GM18517 (cell line): ENCODE data around the gene GNG7.
"Not testable (repeated sequence)": the region's sequence is repeated elsewhere in the genome, so short reads cannot be mapped to it uniquely, and the experiment has no call there.

Experiments used
- ATAC-seq: cut with Tn5 transposase; IDR thresholded peaks from one replicate; pipeline ENCODE4 v1.9.1; 2021; ENCODE audit warnings: mild to moderate bottlenecking, moderate library complexity; ENCODE audit not compliant: unreplicated experiment

The GNG7 gene

DNA sequence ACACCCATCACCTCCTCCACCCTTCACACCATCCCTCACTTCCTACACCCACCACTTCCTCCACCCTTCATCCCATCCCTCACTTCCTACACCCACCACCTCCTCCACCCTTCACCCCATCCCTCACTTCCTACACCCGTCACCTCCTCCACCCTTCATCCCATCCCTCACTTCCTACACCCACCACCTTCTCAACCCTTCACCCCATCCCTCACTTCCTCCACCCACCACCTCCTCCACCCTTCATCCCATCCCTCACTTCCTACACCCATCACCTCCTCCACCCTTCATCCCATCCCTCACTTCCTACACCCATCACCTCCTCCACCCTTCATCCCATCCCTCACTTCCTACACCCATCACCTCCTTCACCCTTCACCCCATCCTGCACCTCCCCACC lies 11.6 kb upstream of the GNG7 start:
- not testable (repeated sequence) for ATAC-seq

DNA sequence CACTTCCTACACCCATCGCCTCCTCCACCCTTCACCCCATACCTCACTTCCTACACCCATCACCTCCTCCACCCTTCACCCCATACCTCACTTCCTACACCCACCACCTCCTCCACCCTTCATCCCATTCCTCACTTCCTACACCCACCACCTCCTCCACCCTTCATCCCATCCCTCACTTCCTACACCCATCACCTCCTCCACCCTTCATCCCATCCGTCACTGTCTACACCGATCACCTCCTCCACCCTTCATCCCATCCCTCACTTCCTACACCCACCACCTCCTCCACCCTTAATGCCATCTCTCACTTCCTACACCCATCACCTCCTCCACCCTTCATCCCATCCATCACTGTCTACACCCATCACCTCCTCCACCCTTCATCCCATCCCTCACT lies 10.7 kb upstream of the GNG7 start:
- ATAC-seq: not testable (repeated sequence)

DNA sequence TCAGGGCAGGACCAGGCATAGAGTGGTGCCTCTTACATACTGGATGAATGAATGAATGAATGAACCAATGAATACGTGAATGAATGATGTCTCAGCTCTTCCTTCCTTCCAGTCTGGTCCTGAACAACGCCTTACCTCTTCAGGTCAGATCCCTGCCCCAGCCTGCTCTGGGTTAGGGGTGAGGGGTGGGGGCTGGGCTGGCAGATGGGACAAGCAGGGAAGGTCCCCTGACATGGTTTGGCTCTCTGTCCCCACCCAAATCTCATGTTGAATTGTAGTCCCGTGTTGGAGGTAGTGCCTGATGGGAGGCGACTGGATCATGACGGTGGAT lies 9.3 kb upstream of the GNG7 start:
- ATAC-seq: no peak

DNA sequence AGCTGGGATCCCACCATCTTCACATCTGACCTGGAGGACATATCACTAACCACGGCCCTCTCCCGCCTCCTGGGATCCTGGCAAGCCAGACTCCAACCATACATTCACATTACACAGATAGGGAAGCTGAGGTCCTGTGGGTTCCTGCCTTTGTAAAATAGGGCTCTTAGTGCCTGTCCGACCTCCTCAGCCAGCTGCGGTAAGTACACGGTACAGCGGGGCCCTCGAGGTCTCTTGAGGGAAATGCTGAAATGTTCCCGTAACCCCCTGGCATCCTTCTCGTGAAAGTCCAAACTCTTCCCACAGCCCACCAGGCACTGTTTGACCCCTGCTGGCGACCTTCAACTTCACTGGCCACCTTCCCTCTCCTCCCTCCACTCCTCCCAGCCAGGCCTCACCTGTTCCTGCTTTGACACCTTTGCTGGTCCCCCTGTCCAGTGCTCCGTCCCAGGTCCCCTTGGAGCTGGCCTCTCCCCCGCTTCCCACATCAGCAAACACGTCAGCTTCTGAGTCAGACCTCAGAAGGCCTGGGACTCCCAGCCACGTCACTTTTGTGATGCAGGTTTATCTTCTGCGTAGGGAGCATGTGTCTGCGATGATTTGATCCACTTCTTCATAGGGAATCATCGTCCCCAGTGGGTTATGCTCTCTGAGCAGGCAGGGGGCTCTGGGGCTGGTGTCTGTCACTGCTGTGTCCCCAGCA lies 8.8 kb upstream of the GNG7 start:
- ATAC-seq: no peak

DNA sequence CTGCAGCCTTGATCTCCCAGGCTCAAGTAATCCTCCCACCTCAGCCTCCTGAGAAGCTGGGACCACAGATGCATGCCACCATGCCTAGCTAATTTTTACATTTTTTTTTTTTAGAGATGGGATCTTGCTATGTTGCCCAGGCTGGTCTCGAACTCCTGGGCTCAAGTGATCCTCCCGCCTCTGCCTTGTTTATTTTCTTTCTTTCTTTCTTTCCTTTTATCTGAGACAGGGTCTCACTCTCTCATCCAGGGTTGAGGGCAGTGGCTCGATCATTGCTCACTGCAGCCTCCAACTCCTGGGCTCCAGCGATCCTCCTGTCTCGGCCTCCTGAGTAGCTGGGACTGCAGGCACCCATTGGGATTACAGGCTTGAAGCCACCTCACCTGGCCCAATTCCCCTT lies 3.8 kb upstream of the GNG7 start:
- no peak for ATAC-seq

DNA sequence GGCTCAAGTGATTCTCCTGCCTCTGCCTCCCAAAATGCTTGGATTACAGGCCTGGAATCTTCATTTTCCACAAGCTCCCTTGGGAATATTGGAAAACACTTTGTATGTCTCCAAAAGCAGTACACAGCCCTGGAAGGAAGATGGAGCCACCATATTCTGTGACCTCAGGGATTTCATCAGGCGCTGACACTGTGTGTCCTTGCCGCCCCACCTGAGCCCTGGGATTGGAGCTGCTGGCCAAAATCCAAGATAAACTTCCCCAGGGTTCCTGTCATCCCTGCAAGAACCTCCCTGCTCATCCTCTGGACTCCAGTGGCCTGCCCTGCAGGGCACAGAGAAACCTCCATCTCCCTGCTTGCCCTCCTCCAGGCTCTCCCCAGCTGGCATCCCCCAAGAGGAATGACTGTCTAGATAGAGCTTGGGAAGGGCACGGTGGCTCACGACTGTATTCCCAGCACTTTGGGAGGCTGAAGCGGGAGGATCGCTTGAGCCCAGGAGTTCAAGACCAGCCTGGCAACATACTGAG lies 1.3 kb upstream of the GNG7 start:
- no peak for ATAC-seq

DNA sequence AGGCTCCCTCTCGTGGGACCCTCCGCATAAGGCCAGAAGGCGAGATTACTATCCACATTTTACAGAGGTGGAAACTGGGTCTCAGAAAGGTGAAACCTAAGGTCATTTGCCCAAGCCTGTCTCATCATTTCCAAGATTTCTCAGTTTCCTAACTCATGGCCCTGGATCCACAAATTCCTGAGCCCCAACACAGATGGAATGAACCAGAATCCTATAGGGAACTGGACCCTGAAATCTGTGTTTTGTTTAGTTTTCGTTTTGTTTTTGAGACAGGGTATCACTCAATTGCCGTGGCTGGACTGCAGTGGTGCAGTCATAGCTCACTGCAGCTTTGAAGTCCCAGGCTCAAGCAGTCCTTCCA lies 563 bp upstream of the GNG7 start:
- no peak for ATAC-seq

DNA sequence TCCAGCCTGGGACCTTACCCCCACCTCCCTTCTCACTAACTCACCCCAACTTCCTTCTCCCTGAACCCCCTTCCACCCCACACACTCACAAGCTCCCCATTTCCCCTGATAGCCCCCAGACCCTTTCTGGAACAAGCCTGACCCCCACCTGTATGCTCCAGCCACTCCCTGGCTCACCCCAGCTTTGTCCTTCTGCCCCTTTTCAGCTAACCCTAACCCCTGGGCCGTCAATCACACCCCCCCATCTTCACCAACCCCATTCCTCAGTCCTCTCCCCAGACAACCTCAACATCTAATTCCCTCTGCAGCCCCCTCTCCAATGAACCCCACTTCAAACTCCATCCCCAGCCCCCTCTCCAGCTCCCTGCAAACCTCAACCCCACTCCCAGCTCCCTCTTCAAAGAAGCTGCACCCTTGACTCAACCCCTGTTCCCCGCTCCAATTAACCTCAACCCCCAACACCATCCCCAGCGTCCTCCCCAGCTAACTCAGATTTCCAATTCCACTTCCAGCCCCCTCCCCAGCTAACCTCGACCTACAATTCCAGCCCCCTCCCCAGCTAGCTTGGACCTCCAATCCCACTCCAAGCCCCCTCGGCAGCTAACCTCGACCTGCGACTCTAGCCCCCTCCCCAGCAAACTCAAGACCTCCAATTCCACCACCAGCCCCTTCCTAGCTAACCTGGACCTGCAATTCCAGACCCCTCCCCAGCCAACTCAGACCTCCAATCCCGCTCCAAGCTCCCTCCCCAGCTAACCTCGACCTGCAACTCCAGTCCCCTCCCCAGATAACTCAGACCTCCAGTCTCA lies 929 bp downstream of the GNG7 start:
- ATAC-seq: no peak

DNA sequence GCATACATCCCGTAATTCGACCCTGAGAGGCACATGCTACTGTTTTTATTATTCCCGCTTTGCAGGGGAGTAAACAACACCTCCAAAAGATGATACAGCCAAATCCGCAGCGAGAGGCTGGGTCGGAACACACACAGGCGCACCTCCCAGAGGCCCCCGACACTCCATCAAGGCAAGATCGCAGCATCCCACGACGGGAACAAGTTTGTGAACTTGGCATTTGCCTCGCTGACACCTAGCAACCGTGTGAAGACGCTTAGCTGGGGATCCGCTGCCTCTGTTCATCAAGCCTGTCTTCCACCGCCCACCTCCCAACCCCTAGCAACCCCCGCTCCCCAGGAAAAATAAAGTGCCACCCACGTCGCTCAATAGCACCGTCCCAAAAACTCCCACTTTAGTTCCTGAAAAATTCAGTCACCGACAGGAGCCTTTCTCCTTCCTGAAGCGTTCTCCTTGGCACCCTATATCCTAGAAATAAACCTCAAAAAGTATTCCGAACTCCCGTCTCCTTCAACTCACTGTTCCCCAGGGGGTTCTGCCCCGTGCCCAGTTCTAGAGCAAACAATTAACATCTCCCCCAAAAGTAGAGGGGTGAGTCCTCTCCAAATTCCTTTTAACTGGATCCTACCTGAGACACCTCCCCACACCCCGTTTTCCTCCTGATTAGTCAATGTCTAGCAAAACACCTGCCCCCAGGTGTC lies 1.7 kb downstream of the GNG7 start:
- ATAC-seq: no peak

DNA sequence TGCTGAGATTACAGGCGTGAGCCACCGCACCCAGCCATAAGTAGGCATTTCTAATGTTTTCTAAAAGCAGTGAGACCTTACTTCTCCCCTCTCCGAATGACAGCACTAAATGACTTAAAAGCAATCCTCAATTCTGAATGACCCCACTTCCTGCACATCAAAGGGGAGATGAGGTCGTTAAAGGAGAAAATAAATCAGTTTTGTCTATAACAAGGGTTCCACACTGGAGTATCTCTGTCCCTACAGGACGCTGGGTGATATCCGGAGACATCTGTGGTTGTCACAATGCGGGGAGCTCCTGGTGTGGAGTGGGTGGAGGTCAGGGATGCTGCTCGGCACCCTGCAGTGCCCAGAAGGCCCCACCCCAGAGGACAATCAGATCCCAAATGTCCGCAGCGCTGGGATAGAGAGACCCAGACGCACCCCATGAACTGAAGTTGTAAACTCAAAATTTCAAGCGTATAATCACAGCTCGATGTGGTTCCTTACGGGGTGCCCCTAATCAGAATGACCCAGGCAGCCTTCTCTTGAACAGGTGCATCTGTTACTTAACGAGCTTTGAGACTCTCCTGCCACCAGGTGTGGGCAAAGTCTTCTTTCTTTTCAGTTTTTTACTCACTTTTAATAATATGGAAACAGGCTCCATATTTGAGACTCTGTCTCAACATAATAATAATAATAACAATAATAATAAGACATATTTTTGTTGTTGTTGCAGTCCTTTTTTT lies 2.9 kb downstream of the GNG7 start:
- no peak for ATAC-seq

DNA sequence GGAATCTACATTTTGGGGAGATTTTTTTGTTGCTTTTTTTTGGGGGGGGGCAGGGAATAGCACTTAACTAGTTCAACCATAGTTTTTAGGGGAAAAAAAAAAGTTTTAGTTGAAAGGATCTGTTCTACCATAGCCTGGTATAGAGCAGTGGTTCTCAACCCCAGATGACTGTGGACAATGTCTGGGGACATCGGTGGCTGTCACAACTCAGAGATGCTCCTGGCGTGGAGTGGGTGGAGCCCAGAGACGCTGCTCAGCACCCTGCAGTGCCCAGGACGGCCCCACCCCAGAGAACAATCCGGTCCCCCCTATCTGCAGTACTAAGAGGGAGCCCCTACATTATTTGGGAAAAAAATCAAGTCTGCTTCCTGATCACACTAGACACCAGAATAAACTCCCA lies 8.3 kb downstream of the GNG7 start:
- ATAC-seq: no peak

DNA sequence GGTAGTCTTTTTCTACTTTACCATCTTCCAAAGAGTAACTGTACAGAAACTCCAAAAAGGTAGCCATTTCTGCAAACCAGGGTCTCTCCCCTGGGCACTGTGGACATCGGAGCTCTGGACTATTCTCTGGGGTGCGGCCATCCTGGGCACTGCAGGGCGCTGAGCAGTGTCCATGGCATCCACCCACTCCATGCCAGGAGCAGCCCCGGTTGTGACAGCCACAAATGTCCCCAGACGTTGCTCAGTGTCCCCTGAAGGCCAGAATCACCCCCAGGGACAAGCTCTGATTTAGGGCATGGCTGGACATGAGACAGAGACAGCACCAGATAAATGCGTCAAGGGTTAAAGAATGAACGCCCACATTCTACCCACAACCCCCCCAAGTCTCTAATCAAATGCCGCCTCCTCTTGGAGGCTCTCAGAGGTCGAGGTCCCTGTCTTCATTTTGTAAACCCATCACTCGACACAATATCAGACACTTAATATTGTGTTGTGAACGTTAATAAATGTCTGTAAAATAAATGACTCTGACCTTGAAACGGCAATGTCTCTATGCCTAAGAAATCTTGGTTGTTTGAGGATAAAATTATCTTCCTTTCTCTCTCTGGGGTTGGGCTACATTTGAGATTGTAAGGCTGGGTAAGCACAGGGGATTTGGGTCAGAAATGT lies 8.9 kb downstream of the GNG7 start:
- ATAC-seq: no peak

DNA sequence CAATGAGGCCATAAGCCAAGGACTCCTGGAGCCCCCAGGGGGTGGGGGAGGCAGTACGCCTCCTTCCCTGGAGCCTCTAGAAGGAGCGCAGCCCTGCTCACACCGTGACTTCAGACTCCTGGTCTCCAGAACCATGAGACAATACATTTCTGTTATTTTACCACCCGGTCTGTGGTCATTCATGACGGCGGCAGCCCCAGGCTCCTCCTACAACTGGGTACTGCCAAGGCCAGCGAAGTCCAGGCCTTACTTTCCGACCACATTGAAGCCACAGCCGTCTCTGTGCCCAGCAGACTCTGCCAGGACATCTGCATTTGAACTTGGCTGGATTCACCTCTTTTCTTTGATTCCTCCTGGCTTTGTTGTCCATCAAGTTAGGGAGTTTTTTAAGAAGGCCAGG lies 10.5 kb downstream of the GNG7 start:
- no peak for ATAC-seq

DNA sequence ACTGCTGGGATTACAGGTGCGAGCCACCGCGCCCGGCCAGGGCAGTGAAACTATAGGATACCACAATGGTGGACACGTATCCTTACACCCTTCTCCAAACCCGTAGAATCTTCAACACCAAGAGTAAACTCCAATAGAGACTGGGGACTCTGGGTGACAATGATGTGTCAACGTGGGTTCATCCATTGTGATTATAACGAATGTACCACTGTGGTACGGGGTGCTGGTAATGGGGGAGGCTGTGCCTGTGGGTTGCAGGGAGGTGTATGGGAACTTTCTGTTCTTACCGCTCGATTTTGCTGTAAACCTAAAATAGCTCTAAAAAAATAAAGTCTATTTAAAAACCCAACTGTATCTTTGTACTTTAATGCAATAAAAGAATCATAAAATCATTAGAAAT lies 11.6 kb downstream of the GNG7 start:
- ATAC-seq: no peak

DNA sequence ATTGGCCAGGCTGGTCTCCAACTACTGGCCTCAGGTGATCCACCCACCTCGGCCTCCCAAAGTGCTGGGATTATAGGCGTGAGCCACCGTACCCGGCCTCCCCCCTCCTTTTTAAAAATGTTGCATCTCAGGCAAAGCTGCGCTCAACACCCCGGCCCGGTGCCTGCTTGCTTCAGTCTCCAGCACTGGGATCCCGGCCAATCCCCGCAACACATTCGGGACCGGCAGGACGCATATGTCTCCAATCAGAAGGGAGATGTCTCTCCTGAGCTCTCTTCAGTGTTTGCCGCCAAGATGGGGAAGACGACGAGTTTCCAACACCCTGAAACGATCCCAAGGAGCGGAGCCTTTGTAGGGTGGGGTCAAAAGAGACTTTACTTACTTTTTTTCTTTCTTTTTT lies 16.1 kb downstream of the GNG7 start:
- no peak for ATAC-seq

DNA sequence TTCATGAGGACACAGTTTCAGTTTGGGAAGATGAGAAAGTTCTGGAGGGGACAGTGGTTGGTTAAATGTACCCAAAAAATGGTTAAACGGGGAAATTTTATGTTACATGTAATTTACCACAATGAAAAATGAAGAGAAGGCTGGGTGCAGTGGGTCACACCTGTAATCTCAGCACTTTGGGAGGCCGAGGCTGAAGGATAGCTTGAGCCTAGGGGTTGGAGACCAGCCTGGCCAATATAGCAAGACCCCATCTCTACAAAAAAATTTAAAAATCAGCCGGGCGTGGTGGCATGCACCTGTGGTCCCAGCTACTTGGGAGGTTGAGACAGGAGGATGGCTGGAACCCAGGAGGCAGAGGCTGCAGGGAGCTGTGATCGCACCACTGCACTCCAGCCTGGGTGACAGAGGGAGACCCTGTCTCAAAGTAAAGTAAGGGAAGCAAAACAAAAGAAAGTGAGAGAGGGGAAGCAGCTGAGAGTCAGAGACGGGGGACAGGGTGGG lies 17.2 kb downstream of the GNG7 start:
- no peak for ATAC-seq

DNA sequence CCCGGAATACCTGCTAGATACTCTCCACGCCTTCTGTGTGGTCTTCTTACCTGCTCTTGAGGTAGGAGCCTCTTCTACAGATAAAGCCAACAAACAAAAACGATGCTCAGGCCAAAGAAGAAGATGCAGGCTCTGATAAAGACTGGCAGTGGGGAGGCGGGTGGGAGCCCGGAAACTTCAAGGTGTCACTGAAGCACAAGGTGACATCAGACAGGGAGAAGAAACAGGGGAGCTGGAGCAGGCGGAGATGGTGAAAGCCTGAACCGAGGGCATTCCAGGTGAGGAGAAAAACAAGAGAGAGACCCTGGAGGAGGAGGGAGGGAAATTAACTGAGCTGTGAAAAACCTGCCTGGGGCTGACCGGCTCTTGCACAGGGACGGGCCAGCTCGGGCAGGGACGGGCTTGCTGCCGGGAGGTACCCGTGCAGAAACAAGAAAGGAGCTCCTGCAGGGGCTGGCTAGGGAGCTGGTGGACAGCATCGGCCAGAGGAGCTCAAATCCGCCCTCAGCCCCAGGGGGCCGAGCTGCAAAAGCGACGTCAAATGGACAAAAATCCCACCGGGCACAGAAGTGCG lies 19.0 kb downstream of the GNG7 start:
- ATAC-seq: no peak

DNA sequence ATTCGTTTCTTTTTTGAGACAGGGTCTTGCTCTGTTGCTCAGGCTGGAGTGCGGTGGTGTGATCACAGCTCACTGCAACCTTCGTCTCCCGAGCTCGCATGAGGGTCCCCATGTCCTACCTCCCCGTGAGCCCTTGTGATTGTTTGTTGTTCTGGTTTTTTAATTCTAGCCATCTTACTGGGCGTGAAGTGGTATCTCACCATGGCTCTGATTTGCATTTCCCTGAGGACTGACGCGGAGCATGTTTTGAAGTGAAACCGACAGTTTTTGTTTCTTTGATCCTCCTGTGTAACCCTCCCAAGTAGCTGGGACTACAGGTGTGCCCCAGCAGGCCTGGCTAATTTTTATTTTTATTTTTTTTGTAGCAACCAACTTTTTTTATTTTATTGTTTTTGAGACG lies 21.7 kb downstream of the GNG7 start:
- no peak for ATAC-seq

DNA sequence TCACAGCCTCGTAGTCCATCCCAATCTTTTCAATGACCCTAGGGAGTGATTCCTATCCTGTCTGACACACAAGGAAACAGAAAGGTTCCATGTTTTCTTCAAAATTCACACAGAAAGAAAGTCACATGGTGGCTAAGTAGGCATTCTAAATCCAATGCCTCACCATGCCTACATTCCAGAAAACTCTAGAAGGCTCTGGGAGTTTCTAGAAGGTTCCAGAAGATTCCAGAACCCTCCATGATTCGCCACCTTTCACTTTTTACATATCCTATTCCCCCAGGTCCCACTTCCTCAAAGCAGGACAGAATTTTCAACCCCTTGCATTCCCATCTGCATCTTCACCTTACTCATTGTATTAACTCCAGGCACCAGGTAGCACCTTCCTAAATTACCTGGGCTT lies 23.1 kb downstream of the GNG7 start:
- ATAC-seq: no peak

DNA sequence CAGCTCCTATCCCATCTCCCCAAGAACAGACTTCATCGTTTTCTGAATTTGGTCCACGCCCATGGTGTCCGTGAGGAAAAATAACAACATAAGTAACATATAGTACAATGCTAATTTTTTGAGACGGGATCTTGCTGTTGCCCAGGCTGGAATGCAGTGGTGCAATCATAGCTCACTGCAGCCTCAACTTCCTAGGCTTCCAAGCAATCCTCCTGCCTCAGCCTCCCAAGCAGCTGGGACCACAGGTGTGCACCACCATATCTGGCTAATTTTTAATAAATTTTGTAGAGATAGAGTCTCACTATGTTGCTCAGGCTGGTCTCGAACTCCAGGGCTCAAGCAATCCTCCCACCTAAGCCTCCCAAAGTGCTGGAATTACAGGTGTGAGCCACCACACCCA lies 23.5 kb downstream of the GNG7 start:
- ATAC-seq: not testable (repeated sequence)
